Measurements from ENCODE around the gene MRPL23. TPM values are rescaled to one million over a fixed set of nuclear protein-coding genes. Genes with fewer than 3 reads are reported as not detected.

Gene MRPL23
- total and polyA plus RNA-seq, 9 of the 15 experiments (the other 6 are each of a cell fraction or from before 2014, with no cell fraction given): 0.44 to 109 (median 37.4) TPM

DNA sequence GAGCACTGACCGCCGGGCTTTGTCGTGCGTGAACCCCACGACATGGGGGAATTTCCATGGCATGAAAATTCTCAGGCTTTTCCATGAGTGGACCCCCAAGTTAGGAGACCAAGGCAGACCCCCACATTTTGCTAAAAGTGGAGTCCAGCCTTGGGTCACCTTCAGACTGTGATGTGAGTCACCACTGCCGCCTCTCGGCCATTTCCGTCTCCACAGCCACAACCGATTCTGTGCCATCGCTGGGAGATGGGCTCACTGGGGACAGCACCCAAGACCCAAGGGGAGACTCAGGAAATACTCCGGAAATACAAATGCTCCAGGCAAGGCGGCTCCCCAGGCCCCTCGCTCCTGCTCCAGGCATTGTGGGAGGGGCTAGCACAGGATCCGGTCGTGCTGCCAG is 51.7 kb downstream of the MRPL23 start:
- no peak overlapping the region for H3K9ac ChIP-seq (ENCODE audit: insufficient read depth in 1 of 2, low read depth in 2 of 2, low read length in 2 of 2)
- no peak overlapping the region for H2AFZ ChIP-seq (ENCODE audit: low read depth, low read length)
- H3K4me3 ChIP-seq: no peak overlapping the region
- no peaks in the 10 kb centered on the region for H3K27me3 ChIP-seq (ENCODE audit: control insufficient read depth in 2 of 2, insufficient read depth in 2 of 2, low read length in 2 of 2)
- H3K27ac ChIP-seq (ENCODE audit: extremely low read depth, low read depth, low read length): no peak overlapping the region
- peak; percentile 84 for FAIRE-seq
- no peaks in the 10 kb centered on the region for H3K79me2 ChIP-seq (ENCODE audit: control insufficient read depth, insufficient read depth, low read length)
- WGBS (ENCODE audit: insufficient coverage, low coverage, missing lambda C conversion rate): no CpG with 5 or more reads among the region's 15 CpGs
- POLR2A ChIA-PET: no interaction called here
- TF ChIP-seq PTRF (tag; IDR thresholded peaks at IDR 0.05) (no peak), ZNF12 (CRISPR knock-in tag; IDR thresholded peaks at IDR 0.05) (no peak)
- TF ChIP-seq, protein P1, sequence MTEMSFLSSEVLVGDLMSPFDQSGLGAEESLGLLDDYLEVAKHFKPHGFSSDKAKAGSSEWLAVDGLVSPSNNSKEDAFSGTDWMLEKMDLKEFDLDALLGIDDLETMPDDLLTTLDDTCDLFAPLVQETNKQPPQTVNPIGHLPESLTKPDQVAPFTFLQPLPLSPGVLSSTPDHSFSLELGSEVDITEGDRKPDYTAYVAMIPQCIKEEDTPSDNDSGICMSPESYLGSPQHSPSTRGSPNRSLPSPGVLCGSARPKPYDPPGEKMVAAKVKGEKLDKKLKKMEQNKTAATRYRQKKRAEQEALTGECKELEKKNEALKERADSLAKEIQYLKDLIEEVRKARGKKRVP (CRISPR knock-in tag; IDR thresholded peaks at IDR 0.05): no peak
- TF ChIP-seq, protein P2, sequence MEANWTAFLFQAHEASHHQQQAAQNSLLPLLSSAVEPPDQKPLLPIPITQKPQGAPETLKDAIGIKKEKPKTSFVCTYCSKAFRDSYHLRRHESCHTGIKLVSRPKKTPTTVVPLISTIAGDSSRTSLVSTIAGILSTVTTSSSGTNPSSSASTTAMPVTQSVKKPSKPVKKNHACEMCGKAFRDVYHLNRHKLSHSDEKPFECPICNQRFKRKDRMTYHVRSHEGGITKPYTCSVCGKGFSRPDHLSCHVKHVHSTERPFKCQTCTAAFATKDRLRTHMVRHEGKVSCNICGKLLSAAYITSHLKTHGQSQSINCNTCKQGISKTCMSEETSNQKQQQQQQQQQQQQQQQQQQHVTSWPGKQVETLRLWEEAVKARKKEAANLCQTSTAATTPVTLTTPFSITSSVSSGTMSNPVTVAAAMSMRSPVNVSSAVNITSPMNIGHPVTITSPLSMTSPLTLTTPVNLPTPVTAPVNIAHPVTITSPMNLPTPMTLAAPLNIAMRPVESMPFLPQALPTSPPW (CRISPR knock-in tag; IDR thresholded peaks at IDR 0.05): no peak
- intact Hi-C loops (cut with micrococcal nuclease): no loop called here
- H3K4me2 ChIP-seq (ENCODE audit: insufficient read depth, low read length): no peak overlapping the region
- H3K9me1 ChIP-seq (ENCODE audit: control insufficient read depth, insufficient read depth, low read length): no peaks in the 10 kb centered on the region
- H3K4me1 ChIP-seq (replicated peaks in 1 of 2; ENCODE audit: control insufficient read depth in 2 of 2, insufficient read depth in 2 of 2, low read length in 2 of 2): no peaks in the 10 kb centered on the region
- in situ Hi-C loops (cut with MboI): no loop called here
- no peak for DNase-seq (ENCODE audit: extremely low read depth in 1 of 4, low spot score in 3 of 4)
- H4K20me1 ChIP-seq (replicated peaks; ENCODE audit: control insufficient read depth, insufficient read depth, low read length): no peaks in the 10 kb centered on the region
- no peaks in the 10 kb centered on the region for H3K36me3 ChIP-seq (ENCODE audit: control insufficient read depth, insufficient read depth, low read length)
- BruUV-seq (replicated peaks): no TSS peak
- CTCF ChIA-PET (ENCODE audit: low intra/inter-chr PET ratio): interaction anchor here (0.9 to 7.2 kb wide), 11 partner anchors 29 to 346 kb away, joined by 3 to 93 read pairs (median 9); partner anchors contain the start of gene TNNI2
- peak; percentile 53 for ATAC-seq
- no peaks in the 10 kb centered on the region for H3K9me3 ChIP-seq (replicated peaks; ENCODE audit: control insufficient read depth, insufficient read depth, low read depth, low read length)

All from K562 (cell line).